RCC 7860 (cell line): ENCODE results near the gene TNFRSF18.

Source experiments
- DNase-seq: peaks from one replicate; pipeline ENCODE4 v3.0.0-alpha.2; 2015; ENCODE audit warnings: low spot score
- FAIRE-seq: peaks from 2 replicates; lab custom pipeline; 2012; peaks lifted over from hg19 to GRCh38; lab: Jason Lieb, UNC

The TNFRSF18 gene

GRCh38 chr1:1167841-1168450 lies 38.4 kb downstream of the TNFRSF18 start:
- DNase-seq = no peak
- FAIRE-seq = no peak

- DNase-seq (no peak), FAIRE-seq (no peak)
Measured at GRCh38 chr1:1167398-1167821, 39.0 kb downstream of the TNFRSF18 start.

DNA sequence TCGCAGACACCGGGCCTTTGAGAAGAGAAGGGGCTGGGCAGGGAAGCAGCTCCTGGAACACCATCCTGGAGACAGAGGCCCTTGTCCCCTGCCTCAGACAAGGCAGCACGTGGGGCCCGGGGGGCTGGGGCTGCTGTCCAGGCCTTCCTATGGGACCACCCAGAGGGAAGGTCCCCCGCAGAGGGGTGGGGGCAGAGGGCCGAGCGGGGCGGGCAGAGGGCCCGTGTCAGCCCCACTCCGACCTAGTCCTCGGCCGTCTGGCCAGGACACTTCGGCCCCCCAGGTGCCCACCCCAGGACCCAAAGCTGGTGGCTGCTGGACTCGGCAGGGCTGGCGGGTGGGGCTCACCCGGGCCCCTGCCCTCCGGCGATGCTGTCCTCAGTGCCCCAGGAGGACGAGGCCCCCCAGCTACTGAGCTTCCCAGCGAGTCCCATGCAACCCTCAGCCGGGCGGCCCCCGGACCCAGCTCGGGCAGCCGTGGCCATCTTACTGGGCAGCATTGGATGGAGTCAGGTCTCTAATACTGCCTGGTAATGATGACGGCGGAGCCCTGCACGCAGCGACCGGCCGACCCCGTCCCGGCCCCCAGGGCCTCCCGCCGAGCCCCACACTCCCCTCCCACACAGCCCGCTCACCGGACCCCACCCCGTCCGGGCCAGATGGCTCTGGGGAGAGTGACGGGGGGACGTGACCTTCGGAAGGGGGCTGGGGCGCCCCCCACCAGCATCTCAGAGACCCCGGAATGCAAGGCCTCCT lies 39.6 kb downstream of the TNFRSF18 start:
- DNase-seq (no peak), FAIRE-seq (no peak)

- peak; percentile 65 for DNase-seq
Measured at GRCh38 chr1:1165900-1166421, 40.4 kb downstream of the TNFRSF18 start.

DNA sequence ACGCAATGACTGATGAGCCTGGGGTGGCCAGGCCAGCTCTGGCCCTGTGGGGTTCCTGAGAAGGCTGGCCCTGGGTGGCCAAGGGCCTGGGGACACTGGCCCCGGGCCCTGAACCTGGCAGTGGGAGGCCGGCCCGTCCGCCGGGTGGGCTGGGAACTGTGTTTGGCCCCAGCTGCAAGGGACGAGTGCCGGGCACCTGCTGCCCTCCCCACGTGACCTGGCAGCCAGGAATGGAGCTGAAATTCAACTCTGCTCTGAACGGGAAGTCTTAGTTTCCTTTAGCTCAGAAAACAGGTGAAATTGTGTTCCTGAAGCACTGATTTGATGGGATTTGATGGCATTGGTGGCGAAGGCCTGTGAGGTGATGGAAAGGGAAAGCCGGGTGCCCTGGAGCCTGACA lies 40.9 kb downstream of the TNFRSF18 start:
- no peak for FAIRE-seq
- no peak for DNase-seq

More at GRCh38 chr1:1165900-1166421, 40.4 kb downstream of the TNFRSF18 start:
- FAIRE-seq = no peak

DNA sequence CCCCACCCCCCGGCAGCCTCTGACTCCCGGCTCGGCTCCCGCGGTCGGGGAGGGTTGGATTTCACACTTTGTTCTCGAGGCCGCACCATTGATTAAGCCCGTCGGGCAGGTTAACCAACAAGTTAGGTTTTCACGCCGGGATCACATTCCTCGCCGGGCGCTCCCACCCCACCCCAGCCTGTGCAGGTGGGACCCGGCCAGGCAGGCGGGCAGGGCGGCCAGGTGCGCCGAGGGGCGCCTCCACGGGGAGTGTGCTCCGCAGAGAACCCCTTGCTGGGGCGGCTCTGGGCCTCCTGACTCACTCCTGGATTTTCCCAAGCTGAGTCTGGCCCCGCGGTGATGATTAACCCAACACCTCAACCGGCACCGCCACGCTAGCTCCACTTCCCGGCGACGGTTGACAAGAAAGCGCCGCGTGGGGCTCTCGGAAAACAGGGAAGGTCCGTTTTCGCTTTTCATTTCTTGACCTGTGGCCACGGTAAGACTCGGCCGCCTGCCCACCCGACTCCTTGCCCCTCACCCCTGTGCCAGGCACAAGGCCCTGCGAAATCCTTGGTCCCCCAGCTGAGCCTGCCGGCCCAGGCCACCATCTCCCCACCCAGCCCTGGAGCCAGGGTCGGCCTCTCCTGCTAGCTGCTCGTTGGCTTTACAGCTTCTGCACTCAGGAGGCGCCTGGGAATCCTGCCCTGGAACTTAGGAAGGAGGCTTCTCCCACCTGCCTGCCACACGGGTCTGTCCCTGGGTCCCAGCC lies 41.5 kb downstream of the TNFRSF18 start:
- DNase-seq (peak; percentile 84), FAIRE-seq (peak; percentile 84)

DNA sequence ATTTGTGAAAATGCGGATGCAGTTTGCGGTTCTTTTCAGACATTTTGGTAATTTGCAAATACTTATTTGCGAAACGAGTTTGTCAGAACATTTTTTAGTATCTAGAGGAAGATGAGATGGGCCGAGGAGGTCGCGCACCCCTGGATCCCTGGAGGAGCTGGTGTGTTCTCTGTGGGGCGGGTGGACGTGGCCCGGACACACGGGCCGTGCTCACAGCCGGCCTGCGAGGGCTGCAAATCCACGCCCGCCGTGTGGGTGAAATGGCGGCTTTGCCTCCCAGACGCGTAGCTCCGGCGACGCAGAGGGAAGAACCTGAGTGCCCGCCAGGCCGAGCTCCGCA lies 42.1 kb downstream of the TNFRSF18 start:
- no peak for FAIRE-seq
- DNase-seq = no peak

DNA sequence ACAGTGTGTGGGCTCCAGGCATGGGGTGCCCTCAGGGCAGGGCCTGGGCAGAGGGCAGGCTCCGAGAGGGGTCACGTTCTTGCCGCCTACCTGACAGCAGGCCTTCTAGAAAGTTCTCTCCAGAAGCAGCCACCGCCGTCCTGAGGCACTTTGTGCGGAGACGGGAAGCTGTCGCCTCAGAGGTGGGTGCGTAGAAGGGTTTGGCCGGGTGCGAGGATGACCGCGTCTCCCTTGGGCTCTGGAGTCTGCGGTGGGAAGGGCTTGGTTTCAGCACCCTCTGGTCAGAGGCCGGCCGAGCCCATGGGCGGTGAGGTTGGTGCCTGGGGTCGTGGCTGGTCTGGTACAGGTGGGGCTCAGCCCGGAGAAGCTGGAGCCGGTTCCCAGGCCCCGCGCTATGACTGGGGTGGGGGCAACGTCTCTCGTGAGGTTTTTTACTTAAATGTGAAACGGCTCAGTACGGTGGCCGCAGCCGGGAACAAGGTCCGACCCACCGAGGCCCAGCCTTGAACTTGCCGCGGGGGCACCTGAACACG lies 42.8 kb downstream of the TNFRSF18 start:
- DNase-seq (no peak), FAIRE-seq (no peak)

DNA sequence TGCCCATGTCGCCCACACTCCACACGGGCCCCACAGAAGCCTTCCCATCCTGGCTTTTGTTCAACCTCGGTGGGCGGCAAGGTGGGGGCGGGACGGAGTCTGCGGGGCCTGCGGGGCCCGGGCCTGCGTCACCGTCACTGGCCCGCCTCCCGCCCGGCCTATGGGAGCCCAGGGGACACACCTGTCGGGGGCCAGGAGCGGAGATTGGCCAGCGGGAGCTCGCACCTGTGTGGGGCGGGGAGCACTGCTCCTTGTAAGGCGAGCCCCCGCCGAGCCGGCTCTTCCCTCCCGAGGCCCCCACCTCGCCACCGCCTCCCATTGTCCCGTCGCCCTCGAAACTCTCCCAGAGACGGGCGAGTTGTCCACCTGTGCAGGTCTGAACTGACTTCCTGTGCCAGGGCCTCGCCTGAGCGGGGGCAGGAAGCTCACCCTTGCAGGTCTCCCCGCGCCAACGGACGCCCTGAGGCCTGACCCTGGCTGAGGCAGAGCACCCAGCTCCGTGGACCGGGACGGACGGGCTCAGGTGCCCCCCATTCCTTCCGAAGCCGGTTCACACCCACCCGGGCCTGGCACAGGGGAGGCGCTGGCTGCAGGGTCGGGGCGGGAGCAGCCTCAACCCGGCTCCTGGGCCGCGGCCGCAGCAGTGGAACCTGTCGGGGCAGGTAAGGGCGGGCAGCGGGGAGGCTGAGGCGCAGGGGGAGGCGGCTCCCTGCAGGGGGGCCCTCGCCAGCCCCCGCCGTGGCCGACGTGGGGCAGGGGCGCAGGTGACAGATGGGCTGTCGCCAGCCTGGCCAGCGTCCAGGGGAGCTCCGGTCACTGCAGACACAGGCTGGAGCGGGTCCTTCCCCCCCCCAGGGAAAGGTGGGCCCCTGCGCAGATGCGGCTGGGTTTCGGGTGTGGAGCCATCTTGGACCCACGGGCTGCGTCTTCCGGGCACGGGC lies 43.5 kb downstream of the TNFRSF18 start:
- DNase-seq (no peak), FAIRE-seq (no peak)

- DNase-seq (no peak), FAIRE-seq (no peak)
Measured at GRCh38 chr1:1161683-1162079, 44.7 kb downstream of the TNFRSF18 start.

GRCh38 chr1:1161078-1161682 lies 45.2 kb downstream of the TNFRSF18 start:
- DNase-seq (no peak), FAIRE-seq (no peak)

DNA sequence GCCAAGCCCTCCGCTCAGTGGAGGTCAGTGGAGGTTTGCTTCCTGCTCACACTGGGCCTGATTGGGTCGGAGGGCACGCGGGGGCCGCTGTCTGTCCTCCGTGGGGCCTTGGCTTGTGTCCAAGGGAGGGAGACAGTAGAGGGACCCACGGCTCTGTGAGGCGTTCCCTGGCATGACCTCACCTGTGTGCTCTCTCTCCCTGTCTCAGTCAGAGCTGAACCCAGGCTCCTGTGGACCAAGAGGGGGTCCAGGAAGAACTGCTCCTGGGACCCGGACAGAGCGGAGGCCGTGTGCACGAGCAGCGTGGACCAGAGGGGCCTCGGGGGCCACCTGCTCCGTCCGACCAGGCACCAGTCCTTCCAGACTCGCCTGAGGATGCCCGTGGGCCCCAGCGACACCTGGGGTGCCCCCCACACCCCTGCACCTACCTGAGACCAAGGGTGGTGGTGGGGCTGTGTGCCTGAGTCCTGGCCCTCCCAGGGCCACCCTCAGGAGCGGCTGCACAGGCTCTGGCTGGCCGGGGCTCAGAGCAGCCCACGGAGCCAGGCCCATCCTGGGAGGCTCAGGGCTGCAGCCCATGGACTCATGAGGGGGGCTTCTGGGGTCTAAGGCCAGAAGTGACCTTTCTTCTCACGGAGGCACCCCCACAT lies 46.0 kb downstream of the TNFRSF18 start:
- no peak for DNase-seq
- FAIRE-seq = no peak

GRCh38 chr1:1157914-1158710 lies 48.3 kb downstream of the TNFRSF18 start:
- FAIRE-seq = no peak

DNA sequence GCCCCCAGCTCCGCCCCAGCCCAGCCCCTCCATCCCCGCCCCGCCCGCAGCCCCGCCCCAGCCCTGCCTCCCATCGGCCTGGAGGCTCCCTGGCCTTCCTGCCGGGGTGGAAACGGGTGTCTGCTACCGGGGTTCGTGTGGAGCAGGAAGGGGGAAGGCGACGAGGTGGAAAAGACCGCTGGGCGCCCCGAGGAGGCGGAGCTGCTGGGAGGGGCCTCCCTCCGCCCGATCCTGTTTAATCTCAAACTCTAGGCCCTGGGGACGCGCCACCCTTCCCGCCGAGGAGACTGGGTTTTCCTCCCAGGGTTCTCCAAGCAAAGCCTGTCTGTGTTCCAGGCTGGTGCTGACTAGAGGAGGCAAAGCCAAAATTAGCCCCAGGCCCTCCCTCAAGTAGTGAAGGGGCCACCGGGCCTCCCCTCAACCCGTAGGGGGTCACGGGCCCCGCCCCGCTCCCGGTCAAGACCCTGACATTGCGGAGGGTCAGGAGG lies 48.9 kb downstream of the TNFRSF18 start:
- DNase-seq = no peak
- FAIRE-seq = no peak

More at GRCh38 chr1:1157914-1158710, 48.3 kb downstream of the TNFRSF18 start:
- DNase-seq = no peak

DNA sequence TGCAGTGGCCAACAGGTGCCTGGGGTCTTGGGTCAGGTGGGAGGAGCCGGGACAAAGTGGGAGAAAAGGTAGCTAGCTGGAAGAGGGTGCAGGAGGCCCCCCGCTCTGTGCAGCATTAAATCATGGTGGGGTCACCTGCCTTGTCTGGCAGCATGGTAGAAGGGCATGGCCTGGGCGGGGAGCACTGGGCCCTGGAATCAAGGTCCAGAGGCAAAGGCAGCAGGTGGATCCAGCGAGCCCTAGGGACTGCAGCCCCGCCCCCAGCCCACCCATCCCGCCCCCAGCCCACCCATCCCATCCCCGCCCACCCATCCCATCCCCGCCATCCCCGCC lies 49.4 kb downstream of the TNFRSF18 start:
- no peak for DNase-seq
- FAIRE-seq = no peak

GRCh38 chr1:1156140-1157032 lies 50.0 kb downstream of the TNFRSF18 start:
- FAIRE-seq = no peak
- DNase-seq = peak; percentile 9

GRCh38 chr1:1155258-1155657 lies 51.1 kb downstream of the TNFRSF18 start:
- DNase-seq (no peak), FAIRE-seq (no peak)

DNA sequence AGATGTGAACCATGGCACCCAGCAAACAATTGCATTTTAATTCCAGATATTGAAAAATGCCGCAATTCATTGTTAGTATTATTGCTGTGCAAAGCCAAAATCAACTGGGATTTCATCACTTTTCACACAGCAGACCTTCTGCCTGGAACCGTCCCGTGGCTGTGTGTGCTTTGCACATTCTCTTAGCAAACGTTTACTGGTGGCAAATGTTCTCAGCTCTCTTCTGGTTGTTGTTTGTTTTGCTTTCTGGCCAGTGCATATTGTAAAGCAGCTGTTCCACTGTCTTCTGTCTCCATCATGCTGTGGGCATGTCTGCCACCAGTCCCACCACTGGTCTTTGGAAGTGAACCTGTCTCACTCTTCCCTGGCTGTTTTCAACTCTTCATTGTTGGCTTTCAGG lies 52.5 kb downstream of the TNFRSF18 start:
- no peak for FAIRE-seq
- DNase-seq = no peak
